Activated T-cell treated with anti-CD3 and anti-CD28 coated beads, Interleukin-2, amount 50 U/mL, for 48 hours (primary cell): ENCODE data around the gene GCSAML.
"Not testable (repeated sequence)": the region's sequence is repeated elsewhere in the genome, so short reads cannot be mapped to it uniquely, and the experiment has no call there.

Experiments used
- DNase-seq, 2 experiments: peaks; one replicate each; pipeline ENCODE4 v3.0.0-alpha.2; 2020

GCSAML gene

DNA sequence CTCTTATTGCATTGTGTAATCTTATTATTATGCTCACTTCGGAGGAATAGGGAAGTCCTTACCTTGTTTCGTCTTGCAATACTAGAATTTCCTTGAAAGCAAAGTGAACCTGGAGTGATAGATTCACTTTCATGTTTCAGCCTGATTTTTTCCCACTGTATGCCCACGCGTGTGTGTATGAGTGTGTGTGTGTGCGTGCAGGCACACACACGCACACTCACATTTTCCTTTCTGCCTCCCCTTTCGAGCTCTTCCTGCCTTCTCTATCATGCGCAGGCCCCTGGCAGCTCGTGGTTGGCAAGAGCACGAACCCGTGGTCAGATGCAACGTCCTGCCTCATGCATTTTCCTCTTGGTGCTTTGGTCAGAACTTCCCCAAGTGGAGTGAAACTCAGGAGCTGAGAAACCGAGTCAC is at the start of gene GCSAML:
Gene GCSAML (plus strand): TSS at position 366 of the 414 bp plus-strand sequence. CDS start 58 bp downstream, outside the sequence.
- no peak for DNase-seq

DNA sequence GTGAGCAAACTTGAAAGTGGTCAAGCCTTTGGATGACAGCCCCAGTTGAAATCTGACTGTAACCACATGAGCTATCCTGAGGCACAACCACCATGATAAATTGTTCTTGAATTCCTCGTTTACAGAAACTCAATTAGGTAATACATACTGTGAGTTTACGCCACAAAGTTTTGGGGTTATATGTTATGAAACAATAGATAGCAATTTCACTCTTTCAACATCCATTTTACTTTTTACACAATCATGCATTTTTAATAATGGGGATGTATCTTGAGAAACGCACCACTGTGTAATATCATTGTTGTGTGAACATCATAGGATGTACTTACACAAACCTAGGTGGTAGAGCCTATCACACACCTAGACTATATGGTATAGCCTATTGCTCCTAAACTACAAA is 48.1 kb upstream of the GCSAML start:
- no peak for DNase-seq

DNA sequence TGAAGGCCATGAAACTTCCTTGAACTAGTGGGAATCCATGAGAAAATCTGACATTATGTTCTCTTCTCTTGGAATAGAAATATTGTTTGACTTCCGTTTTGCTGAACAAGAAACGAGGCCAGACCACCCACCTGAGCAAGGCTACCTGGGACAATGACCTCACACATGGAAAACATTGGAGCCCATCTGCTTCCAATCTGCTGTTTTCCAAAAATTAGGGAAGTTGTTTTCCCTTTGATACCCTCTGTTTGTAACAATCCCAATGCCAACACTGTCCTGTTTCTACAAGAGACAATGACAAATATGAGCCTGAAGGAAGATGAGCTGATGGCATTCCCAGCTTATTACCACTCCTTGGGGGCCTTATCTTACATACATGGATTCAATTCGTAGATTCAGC is 42.1 kb upstream of the GCSAML start:
- no peak for DNase-seq

DNA sequence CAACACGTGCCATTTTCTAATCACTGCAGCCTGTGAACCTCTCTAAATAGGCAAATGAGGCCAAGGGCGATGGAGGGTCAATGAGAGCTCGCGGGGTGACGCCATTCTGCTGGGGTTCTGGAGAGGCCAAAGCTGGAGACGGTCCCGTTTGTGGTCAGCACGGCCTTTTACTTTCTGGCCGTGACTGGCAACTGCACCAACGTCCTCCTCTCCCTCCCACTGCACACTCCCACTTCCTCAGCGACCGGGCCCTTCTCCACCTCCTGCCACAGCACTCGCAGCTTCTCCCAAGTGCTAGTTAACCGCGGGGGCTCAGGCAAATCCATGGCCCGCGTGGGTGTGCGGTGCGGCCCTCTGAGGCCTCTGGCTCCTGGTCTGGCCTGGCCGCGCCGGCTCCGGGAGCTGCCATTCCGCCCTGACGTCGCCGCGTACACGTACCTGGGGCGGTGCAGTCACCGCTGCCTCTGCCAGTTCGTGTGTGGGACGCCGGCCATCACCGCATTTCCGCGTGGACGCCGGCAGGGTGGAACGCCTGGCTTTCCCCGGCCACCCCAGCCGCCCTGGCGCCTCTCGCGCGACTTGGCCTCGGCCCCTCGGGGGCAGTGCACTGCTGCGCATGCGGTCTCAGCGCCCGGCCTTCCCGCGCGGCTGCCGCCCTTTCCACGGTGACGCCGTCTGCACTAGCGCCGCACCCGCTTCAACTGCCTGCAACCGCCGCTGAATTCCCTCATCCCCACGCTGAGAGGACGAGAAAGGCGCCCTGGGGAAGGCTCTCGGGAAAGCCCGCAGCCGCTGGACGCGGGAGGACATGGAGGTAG is 30.9 kb upstream of the GCSAML start:
- DNase-seq = peak in 1 of 2 experiments; percentile 21

DNA sequence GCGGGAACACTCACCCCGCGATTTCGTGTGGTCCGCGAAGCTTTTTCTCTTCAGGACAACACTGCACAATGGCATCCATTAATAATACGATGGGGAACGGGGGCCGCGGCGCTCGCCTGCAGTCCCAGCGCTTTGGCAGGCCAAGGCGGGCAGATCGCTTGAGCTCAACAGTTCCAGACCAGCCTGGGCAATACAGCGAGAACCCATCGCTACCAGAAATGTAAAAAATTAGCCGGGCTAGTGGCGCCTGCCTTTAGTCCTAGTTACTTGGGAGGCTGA is 30.4 kb upstream of the GCSAML start:
- no peak for DNase-seq

DNA sequence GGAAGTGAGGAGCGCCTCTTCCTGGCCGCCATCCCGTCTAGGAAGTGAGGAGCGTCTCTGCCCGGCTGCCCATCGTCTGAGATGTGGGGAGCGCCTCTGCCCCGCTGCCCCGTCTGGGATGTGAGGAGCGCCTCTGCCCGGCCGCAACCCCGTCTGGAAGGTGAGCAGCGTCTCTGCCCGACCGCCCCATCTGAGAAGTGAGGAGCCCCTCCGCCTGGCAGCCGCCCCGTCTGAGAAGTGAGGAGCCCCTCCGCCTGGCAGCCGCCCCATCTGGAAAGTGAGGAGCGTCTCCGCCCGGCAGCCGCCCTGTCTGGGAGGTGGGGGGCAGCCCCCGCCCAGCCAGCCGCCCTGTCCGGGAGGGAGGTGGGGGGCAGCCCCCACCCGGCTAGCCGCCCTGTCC is 27.0 kb upstream of the GCSAML start:
- DNase-seq = not testable (repeated sequence)

DNA sequence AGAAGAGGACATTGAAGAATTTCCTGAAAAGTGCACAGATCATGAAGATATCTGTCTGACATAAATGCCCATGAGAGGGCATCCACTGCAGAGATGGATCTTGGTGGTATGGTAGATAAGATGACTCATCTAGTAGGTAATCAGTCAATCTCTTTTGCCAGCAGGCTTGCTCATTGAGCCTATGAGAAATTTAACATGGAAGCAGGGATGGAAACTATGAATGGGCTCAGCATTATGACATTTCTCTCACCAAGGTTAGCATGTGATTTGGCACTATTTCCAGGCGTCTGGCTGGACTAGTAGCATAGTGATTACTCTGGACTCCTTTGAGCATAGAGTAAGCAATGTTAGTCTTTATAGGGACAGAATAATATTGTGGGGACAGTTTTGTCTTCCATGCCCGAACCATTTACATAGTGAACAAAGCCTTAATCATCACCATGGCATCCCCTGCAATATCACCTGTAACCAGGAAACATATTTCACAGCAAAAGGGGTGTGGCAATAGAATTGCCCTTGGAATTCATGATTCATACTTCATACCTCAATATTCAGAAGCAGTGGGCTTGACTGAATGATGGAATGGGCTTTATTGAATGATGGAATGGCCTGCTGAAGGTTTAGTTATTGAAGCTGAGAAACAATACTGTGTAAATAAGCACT is 20.0 kb upstream of the GCSAML start:
- DNase-seq = no peak

DNA sequence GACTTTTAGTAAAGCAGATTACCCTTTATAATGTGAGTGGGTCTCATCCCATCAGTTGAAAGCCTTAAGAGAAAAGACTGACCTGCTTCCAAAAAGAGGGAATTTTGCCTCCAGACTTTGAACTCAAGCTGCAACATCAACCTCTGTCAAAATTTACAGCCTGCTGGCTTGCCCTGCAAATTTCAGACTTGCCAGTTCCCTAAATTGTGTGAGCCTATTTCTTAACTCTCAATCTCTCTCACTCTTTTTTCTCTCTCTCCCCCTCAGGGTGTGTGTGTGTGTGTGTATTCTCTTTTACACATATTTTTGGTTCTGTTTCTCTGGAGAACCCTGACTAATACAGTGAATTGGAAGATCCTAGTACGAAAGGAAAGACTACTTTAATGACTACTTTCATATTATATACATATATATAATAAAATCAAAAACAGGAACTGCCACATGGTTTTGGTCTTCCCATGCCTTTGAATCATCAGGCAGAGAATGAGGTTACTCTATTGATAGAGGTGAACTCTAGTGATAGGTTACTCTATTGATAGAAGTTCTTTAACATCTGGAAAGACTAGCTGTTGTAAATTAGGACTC is 19.1 kb upstream of the GCSAML start:
- DNase-seq = no peak

DNA sequence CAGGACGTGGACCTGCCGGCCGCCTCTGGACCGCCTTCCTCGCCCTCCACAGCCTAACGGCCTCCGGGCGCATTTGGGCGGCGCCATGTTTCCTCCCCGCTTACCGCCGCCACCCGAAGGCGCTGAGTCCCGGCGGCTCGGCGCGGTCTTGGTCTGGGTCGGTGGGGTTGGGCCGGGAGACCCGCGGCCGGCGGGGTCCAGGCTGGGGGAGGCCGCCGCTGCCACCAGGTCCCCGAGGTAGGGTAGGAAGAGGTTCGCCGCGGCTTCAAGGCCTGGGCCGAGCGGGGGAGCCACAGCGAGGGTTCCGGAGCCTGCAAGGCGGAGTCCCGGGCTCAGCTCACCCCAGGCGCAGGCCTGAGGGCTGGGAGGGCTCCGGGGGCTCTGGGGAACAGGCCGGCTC is 18.1 kb upstream of the GCSAML start:
- DNase-seq = no peak

DNA sequence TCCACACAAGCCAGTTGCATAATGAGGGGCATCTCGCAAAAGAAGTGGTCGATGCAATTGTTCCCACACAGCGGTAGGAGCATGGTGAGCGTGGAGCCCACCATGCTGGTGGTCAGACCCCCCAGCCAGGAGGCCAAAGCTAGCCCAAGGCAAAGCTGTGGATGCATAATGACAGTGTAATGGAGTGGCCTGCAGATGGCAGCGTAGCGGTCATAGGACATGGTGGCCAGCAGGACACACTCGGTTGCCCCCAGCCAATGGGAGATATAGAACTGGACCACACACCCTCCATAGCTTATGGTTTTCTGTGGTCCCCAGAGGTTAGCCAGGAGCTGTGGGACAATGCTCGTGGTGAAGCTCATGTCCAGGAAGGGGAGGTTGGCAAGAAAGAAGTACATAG is 17.0 kb upstream of the GCSAML start:
- DNase-seq = no peak

DNA sequence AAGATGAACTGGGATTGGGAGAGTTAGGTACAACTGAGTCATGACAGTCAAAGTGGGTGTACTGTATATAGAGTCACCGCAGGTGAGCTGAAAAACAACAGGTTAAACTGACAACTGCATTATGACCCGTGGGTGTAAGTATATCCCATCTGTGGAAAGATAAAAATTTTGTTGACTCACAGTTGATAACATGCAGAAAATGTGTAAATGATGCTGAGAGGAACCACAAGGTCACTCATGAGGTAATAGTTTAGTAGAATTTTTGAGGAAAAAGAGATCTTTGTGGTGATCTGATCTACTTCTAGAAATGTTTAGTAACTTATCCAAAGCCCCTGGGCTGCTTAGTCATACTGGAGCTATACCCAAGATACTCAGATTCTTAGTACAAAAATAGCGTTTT is 13.5 kb upstream of the GCSAML start:
- no peak for DNase-seq

DNA sequence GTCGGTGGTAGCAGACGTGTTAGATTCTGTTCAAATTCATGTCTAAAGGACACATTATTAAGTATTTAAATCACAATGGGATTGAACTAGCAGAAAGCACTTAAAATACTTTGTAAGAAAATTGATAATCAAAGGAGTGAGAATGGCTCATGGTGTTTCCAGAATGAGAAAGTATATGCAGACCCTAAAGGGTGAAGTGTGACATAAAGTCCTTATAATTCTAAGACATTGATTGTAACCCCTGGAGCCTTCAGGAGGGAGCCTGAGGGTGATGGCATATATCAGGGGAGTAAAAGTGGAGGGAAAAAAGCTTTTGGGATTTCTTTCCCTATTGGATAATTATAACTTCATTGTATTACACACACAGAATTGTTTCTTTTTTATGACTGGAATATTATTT is 12.6 kb upstream of the GCSAML start, which contains the start of gene OR2C3:
Gene OR2C3 (minus strand): TSS at position 101 of the 400 bp plus-strand sequence. CDS start 3,929 bp downstream, outside the sequence.
- DNase-seq = no peak

DNA sequence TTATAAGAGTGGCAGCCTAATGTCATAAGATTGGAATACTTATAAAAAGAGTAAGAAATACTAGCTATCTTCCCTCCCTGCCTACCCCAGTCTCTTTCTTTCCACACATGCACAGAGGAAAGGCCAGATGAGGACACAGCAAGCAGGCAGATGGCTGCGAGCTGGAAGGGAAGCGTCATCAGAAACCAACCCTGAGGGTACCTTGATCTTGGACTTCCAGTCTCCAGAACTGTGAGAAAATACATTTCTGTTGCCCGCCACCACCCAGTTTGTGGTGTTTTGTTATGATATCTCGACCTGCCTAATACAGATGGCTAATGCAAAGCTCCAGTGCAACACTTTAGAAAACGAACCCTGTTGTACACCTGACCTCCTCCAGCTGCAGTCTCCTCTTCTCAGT is 10.4 kb upstream of the GCSAML start:
- DNase-seq = no peak

DNA sequence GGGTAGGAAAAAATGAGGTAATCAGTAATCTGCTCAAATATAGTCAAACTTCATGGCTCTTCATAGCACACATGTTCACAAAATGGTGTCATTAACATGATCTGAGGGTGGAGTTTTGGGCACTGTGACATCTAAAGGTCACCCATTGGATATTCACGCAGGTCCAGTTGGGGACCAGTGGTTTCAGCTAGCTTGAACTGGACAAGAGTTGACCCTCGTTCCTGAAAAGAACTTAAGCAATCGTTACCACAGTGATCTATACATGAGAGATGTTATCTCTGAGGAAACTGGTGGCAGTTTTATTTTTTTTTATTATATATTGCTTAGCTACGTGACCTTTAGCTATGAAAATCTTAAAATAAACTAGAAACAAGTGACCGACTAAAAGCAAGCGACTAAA is 9.7 kb upstream of the GCSAML start:
- no peak for DNase-seq

DNA sequence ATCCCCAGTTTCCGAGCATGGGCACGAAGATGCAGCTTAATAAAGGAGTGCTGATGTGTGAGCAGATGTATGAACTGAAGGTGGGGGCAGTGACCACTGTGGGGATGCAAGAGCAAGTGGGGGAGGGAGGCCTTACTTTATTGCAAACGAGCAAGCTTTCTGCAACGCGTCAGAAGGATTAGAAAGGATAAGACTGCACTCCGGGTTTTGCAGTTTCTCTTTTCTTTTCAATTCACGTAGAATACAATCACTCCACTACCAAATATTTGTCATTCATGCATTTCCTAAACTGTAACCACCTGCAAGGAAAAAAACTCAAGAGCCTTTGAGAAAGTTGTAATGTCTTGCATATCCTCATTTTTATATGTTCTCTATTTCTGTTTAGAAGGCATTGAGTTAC is 8.4 kb upstream of the GCSAML start:
- no peak for DNase-seq

DNA sequence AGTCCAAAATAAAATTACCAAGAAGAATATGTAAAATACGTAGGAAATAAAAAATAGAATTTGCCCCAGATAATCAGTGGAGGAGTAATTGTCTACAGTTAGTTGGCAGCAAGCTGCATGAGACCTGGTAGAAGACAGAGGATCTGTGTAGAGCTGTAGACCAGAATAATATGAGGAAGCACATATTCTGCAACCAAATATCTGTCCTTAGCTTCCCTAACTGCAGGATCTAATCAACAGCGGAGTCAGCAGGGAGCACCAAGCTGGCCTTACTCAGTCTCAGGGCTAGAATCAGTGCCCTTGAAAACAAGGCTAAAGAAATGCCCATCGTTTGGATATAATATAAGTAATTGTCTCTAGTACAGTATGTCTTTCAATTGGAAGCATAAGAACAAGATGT is 6.1 kb upstream of the GCSAML start:
- no peak for DNase-seq

DNA sequence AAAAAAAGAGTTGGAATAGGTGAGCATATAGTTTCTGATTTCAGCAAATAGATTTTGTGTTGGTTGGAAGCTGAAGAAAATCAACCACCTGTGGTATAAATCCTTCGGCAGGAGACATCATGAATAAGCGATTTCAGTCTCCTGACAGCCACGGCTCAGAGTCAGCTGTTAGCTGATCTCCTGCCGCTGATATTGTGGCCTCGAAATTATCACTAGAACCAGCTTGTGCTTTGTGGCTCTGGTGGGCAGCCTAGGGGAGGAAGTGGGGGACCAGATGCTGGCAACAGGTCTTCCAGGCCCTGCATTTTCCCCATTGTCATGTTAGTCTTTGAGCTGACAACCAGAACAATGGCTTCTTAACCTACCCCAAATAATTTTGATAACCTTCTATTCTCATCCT is 842 bp upstream of the GCSAML start:
- DNase-seq = no peak

DNA sequence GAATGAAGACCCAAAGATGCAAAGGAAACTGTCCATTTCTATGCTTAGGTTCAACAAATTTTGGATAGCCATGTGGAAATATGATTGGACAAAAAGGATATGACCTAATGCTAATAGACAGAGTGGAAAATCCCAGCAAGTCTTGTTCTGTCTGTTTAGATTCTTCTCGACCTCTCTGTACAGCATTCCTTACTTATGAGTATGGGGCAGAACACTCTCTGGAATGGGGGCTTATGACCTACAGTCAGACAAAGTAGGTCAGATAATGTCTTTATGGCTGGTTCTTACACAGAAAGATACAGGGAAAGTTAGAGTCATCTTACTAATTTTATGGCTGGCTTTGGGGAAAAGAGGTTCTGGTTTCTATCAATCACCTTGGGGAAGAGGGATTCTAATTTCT is 2.8 kb downstream of the GCSAML start:
- no peak for DNase-seq

DNA sequence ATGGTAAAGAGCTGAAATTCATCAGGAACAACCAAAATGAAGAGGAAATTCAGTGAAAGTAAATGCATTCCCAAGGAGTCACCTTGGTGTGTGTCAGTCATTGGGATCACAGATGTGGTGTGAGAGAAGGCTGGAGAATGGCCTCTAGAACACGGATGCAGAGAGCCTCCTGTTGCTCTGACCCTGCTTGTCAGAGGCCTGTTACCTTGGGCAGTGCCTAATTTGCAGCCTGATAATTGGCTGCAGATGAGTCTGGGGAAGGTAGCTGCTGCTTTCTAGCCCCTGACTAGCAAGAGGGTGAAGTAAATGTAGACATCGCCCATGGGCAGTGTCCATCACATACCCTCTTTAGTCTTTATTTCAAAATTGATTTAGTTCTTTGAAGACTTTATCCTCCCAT is 3.3 kb downstream of the GCSAML start:
- no peak for DNase-seq

DNA sequence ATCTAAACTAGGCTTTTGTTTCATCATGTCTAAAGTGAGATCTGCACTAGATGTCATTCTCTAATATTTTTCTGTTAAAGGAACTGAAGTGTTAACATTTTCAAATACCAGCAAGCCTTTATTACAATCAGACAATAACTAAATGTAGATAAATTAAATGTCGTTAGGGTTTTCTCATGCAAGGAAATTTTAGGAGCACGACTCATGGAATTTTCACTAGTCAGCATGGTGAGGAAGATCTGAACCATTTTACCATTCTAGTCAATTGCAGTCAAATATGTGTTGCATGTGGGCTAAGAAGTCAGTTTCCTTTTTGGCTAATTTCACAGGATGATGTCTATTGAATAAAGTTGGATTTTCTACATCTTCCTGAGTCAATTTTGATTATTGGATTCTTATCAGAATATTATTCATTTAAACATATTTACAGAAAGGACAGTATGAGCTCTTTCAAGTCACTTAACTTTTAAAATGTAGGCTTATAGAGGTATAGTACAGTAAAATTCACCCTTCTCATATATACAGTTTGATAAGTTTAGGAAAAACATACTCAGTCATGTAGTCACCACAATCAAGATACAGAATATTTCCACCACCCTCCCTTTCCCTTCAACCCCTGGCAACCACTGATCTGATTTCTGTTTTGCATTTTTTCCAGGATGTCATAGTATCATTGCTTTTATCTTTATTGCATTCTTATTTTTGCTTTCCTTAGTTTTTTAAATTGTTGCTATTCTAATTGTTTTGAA is 9.2 kb downstream of the GCSAML start:
- DNase-seq = no peak

DNA sequence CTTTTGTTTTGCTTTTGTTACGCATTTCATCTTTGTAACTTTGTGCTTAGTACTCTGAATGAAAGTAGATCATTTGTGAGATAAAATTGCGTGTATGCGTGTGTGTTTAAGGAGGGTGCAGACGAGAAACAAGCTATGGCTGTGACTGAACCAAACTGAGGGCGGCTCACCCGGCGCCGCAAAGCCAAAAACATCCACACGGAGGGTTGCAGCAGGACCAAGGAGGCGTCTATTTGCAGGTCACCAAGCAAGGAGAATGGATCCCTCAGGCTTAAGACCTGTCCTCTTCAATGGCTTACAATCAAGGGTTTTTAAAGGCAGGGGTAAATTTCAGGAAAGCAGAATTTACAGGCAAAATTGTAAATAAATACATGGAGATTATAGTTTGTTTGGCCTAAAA is 12.8 kb downstream of the GCSAML start:
- no peak for DNase-seq

DNA sequence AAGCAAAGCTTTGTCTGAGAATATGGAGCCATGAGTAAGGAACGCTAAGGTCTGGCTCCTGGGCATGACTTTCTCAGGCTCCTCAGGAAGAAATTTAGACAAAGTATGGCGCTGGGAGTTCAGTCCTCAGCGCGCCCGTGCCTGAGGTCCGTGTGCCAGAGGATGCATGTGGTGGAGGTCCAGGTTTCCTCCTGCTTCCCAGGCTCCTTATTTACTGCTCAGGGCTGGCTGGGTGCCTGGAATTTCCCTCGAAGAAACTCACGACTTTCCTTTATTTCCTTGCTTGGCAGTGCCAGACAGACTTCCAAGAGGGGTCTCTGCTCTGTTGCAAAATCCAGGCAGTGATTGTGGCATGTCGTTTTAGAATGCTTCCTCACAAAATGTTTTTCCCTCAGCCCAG is 13.3 kb downstream of the GCSAML start:
- no peak for DNase-seq

DNA sequence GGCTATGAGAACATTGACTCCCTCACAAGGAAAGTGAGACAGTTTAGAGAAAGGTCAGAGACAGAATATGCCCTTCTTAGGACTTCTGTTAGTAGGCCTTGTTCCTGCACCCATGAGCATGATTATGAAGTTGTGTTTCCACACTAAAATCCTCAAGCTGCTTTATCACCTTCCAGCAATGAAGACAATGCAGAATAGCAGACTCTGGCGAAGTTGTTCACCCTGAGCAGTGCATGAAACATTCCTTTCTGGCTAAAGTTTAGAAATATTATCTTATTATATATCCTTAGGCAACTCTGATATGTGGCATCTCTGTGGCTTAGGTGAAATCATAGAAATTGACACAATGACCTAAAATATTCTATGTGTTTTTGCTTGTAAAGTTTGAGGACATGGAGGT is 25.3 kb downstream of the GCSAML start:
- DNase-seq = no peak

DNA sequence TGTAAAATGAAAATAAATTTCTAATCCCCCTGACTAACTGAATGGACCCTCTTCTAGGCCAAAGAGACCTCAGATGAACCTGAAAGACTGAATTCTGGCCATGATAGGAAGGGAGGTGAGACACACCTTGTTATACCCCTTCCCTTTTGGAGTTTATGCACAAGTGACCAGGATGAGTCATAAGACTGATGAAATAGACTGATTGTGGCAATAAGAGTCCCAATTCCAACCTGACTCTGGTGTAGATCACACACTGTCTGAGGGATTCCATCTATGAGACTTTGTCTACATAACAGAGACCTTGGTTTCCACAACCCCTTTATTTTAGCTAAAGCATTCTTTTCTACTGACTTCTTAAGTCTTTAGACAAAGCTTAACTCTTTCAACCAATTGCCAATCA is 25.7 kb downstream of the GCSAML start:
- DNase-seq = no peak
